ENCODE results near the gene COMMD9.
A peak's percentile ranks its signal among the peaks of the same experiment; 100 is the strongest.

COMMD9 gene

DNA sequence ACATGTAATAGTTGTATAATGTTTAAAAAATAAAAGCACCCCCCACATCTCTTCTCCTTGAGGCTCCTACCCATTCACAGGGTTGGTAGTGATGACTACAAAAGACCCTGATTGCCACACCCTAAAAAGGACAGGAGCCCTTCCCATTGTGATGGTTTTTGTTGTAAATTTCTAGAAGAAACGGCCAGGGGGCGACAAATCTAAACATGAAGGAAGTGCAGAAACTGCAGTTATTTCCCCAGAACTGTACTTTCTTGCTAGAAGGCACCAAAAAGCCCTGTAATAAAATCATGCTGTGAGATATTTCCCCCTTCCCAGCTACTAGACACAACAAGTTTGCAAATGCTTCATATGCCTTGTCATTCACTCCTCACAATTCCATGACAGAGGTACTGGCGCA is 17.7 kb upstream of the COMMD9 start:
- no peak overlapping the region for H3K4me3 ChIP-seq (ENCODE audit: low read depth, low read length)
- DNase-seq (ENCODE audit: low read depth), result peak; percentile 34
- TF ChIP-seq MYC (IDR thresholded peaks at IDR 0.05; ENCODE audit: low read depth, low read length) (no peak), POLR2A (IDR thresholded peaks at IDR 0.05; ENCODE audit: extremely low read depth, insufficient read length) (no peak)
- TF ChIP-seq, protein P1, sequence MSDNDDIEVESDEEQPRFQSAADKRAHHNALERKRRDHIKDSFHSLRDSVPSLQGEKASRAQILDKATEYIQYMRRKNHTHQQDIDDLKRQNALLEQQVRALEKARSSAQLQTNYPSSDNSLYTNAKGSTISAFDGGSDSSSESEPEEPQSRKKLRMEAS (IDR thresholded peaks at IDR 0.05; ENCODE audit: low read depth, low read length), result no peak
- TF ChIP-seq, protein P2, sequence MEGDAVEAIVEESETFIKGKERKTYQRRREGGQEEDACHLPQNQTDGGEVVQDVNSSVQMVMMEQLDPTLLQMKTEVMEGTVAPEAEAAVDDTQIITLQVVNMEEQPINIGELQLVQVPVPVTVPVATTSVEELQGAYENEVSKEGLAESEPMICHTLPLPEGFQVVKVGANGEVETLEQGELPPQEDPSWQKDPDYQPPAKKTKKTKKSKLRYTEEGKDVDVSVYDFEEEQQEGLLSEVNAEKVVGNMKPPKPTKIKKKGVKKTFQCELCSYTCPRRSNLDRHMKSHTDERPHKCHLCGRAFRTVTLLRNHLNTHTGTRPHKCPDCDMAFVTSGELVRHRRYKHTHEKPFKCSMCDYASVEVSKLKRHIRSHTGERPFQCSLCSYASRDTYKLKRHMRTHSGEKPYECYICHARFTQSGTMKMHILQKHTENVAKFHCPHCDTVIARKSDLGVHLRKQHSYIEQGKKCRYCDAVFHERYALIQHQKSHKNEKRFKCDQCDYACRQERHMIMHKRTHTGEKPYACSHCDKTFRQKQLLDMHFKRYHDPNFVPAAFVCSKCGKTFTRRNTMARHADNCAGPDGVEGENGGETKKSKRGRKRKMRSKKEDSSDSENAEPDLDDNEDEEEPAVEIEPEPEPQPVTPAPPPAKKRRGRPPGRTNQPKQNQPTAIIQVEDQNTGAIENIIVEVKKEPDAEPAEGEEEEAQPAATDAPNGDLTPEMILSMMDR (IDR thresholded peaks at IDR 0.05; ENCODE audit: low read depth, low read length), result no peak

GRCh38 chr11:36305047-36305446 is 15.8 kb upstream of the COMMD9 start:
- TF ChIP-seq, protein P1 (IDR thresholded peaks at IDR 0.05; ENCODE audit: low read depth, low read length), result no peak
- no peak for TF ChIP-seq MYC (IDR thresholded peaks at IDR 0.05; ENCODE audit: low read depth, low read length)
- TF ChIP-seq POLR2A (IDR thresholded peaks at IDR 0.05; ENCODE audit: extremely low read depth, insufficient read length), result no peak
- TF ChIP-seq, protein P2 (IDR thresholded peaks at IDR 0.05; ENCODE audit: low read depth, low read length), result no peak
- DNase-seq (ENCODE audit: low read depth), result no peak
- H3K4me3 ChIP-seq (ENCODE audit: low read depth, low read length), result no peak overlapping the region

DNA sequence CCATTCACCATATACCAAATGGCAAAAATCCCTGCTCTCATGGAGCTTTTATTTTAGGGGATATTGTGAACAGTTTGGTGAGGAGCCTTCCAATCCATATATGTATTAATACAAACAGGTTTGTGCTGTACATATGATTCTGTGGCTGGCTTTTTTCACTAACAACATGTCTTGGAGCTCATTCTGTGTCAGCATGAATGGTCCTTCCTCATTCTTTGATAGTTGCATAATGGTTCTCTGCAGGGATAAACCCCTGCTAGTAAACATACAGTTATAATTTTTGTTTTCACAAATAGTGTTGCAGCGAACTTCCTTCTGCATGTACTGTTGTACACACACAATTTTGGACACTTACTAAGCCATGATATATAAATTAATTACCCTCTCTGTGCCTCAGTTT is 15.1 kb upstream of the COMMD9 start:
- H3K4me3 ChIP-seq (ENCODE audit: low read depth, low read length), result no peak overlapping the region
- peak; percentile 20 for DNase-seq (ENCODE audit: low read depth)
- no peak for TF ChIP-seq POLR2A (IDR thresholded peaks at IDR 0.05; ENCODE audit: extremely low read depth, insufficient read length)
- TF ChIP-seq, protein P2 (IDR thresholded peaks at IDR 0.05; ENCODE audit: low read depth, low read length), result no peak
- TF ChIP-seq MYC (IDR thresholded peaks at IDR 0.05; ENCODE audit: low read depth, low read length), result no peak
- TF ChIP-seq, protein P1 (IDR thresholded peaks at IDR 0.05; ENCODE audit: low read depth, low read length), result no peak

- no peak for DNase-seq (ENCODE audit: low read depth)
- TF ChIP-seq, protein P1 (IDR thresholded peaks at IDR 0.05; ENCODE audit: low read depth, low read length), result no peak
- TF ChIP-seq POLR2A (IDR thresholded peaks at IDR 0.05; ENCODE audit: extremely low read depth, insufficient read length) (no peak), MYC (IDR thresholded peaks at IDR 0.05; ENCODE audit: low read depth, low read length) (no peak)
- TF ChIP-seq, protein P2 (IDR thresholded peaks at IDR 0.05; ENCODE audit: low read depth, low read length), result no peak
- H3K4me3 ChIP-seq (ENCODE audit: low read depth, low read length), result no peak overlapping the region
Measured at GRCh38 chr11:36300650-36301049, 11.4 kb upstream of the COMMD9 start.

DNA sequence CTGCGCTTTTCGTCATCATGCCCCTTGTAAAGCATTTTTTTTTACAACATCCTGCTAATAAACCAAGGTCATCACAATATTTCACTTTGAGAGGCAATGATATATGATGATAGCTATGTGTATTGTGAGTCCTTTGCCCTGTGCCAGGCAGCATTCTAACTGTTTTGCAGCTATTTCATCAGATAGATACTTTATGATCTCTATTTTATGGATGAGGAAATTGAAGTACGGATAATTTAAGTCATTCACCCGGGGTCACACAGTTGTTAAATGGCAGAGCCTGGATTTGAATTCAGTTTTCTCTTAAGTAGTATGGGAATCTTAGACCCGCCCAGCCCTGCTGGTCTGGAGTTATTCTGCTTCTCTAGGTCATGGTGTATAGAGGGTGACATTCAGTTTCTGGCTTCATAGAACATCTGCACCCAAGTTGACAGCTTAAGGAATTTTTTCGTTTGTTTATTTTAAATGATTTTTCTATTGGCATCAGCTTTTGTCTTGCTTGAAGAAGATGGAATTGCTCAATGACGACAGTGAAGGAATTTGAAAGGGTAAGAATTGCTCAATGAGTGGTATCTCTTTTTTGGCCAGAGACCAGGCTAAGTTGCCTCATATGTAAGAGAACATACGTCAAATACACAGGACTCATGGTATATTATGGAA is 7.8 kb upstream of the COMMD9 start:
- peak; percentile 30 for DNase-seq (ENCODE audit: low read depth)
- no peak overlapping the region for H3K4me3 ChIP-seq (ENCODE audit: low read depth, low read length)
- TF ChIP-seq, protein P2 (IDR thresholded peaks at IDR 0.05; ENCODE audit: low read depth, low read length), result no peak
- TF ChIP-seq, protein P1 (IDR thresholded peaks at IDR 0.05; ENCODE audit: low read depth, low read length), result no peak
- TF ChIP-seq POLR2A (IDR thresholded peaks at IDR 0.05; ENCODE audit: extremely low read depth, insufficient read length) (no peak), MYC (IDR thresholded peaks at IDR 0.05; ENCODE audit: low read depth, low read length) (no peak)

All from NB4 (cell line).